HG03439 (cell line): ENCODE measurements around the gene SHISA8.
"Not testable (repeated sequence)": the region's sequence is repeated elsewhere in the genome, so short reads cannot be mapped to it uniquely, and the experiment has no call there.

Experiments
- ATAC-seq: cut with Tn5 transposase; IDR thresholded peaks from one replicate; pipeline ENCODE4 v1.9.1; 2021; ENCODE audit warnings: mild to moderate bottlenecking, moderate library complexity; ENCODE audit not compliant: unreplicated experiment

SHISA8 gene

DNA sequence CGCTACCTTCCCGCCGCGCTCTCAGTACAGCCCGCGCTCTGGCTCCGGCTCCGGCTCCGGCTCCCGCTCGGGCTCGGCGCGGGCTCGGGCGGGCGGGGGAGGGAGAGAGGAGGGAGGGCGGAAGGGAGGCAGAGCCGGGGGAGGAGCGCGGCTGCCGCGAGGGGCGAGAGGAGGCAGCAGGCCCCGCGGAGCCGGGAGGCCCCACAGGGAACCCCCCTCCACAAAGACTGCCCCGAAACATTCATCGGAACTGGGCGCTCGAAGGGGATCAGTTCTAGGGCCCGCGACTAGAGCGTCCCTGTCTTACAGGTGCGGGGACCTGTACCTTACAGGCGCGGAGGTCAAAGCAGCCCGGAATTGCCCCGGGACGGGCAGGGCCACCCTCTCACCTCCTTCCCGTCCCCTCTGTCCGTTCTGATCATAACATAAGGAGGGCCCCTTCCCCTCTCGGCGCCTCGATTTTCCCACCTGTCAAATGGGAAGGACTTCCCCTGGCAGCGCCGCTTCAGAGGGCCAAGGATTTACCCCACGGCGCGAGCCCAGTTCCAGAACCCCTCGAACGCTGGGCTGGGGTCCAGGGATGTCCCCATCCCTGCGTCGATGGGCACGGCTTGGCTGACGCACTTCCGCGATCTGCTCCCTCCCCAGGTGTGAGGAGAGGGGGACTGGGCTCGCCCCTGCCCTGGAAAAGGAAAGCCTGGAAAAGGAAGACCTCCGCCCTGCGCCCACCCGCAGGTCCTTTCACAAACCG is at the start of gene SHISA8:
SHISA8 (minus strand) TSS at position 40 of the 751 bp plus-strand sequence. CDS start 407 bp downstream, outside the sequence.
- ATAC-seq: no peak

DNA sequence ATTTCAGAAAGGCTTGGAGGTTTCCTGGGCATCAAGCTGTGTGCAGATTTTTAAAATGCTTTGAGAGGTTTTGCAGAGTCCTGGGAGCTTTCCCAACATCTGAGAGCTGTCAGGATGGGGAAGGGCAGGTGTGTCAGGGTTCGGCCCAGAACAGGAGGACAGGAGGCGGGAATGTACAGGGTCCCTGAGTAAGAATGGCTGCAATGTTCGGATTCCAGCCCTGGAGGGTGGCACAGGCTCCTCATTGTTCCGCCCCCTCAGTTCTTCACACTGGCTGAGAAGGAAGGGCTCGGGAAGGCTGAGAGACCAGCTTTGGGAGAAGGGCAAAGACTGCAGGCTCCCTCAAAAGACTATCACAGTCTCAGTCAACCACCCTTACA is 49.2 kb upstream of the SHISA8 start:
- ATAC-seq: no peak

DNA sequence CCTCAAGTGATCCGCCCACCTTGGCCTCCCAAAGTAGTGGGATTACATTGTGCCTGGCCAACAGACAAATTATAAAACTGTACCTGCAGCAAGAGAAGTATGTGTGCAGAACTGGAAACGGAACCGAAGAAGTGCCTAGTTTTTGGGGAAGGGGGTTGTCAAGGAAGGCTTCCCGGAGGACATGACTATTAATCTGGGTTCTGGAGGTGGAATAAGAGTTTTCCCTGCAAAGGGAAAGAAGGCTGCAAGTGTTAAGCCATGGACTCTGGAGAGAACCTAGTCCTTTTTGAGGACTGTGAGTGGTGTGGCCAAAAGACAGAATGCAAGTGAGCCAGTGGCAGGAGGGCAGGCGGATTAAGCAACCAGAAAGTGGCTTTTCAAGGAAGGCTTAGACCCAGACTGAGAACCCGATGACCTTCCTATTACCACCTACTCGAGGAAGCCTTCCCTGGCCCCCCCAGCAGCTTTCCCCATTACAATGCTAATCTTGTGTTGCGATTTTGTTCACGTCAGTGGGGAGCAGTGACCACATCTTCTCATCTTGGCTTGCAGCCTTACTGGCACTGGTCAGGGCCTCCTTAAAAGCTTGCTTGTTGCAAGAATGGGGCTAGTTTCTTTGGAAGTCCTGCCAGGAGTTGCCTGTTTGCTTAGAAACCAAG is 48.7 kb upstream of the SHISA8 start:
- ATAC-seq: no peak

DNA sequence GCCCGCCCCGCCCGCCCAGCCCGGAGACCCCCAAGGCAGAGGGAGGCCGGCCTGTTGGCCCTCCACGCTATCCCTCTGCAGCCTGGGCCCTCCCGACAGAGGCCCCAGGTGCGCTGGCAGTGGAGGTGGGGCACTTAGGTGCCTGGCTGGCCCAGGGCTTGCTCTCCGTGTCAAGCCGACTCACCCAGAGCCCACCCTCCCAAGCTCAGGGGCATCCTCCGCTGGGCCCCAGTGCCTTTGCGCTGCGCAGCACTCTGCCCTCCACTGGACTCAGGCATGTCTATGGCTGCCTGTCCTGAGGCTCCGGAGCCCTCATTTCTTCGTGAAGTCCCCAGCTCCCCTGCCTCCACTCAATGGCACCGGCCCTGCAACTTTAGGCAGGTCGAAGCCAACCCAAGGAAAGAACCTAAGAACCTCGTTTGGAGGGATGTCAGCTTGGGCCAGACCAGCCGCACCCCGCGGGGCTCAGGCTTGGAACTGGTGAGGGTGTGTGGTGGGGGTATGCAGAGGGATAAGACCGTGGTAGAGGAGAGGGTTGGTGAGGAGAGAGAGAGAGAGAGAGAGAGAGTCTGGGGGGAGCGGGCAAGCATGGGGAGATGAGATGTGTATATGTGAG is 43.2 kb upstream of the SHISA8 start:
- peak; percentile 24 for ATAC-seq

DNA sequence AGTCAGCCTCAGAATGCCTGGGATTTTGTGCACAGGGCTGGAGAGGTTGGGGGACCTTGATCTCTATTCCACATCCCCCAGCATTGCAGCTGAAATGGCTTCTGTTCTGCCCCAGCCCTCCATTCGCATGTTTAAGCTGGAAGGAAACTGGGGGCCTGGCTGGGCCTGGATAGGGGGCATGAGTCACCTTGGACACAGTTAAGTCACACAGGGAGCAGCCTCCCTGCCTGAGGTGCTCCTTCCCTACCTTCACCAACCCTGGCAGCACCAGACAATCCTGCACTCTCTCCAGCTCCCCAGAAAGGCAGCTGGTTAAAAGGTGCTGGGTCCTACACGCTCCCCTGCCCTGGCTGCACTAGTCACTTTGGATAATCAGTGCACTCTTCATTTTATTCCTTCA is 37.8 kb upstream of the SHISA8 start:
- ATAC-seq: no peak

- no peak for ATAC-seq
These were observed 37.1 kb upstream of the SHISA8 start, which contains the start of gene SMIM45 for GRCh38 chr22:41951898-41952474. TSS of gene SMIM45 (plus strand) at chr22:41952150.

- ATAC-seq: no peak
These were observed 34.6 kb upstream of the SHISA8 start for GRCh38 chr22:41949297-41949965.

- ATAC-seq: not testable (repeated sequence)
These were observed 34.0 kb upstream of the SHISA8 start for GRCh38 chr22:41948928-41949296.

- no peak for ATAC-seq
These were observed 33.3 kb upstream of the SHISA8 start for GRCh38 chr22:41948142-41948541.

GRCh38 chr22:41947424-41948080 is 32.7 kb upstream of the SHISA8 start:
- ATAC-seq: no peak

- peak; percentile 74 for ATAC-seq
These were observed 32.0 kb upstream of the SHISA8 start, which contains the start of gene CENPM for GRCh38 chr22:41946629-41947423. TSS of gene CENPM (minus strand) at chr22:41947152. CDS start at chr22:41947076, 76 bp downstream.

DNA sequence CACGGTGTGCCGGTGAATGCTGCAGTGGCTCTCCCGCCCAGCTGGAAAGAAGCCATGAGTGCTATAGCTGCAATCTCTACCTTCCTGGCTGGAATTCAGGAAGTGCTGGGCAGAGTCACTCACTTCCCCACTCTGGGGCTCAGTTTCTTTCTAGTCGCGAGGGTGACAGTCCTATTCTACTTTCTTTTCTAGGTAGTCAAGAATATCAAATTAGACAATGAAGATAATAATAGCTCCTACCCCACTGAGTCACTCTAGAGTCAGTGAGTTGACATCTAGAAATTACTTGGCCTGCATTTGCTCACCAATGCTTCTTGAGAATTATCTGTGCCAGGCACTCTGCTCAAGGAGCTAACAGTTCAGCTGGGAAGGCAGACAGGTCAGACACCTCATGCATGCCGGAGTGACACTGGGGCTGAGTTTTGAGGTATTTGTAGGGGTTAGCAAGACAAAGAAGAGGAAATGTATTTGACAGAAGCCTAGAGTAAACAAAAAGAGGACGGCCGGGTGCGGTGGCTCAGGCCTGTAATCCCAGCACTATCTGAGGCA is 28.9 kb upstream of the SHISA8 start:
- ATAC-seq: no peak

GRCh38 chr22:41940832-41941765 is 26.2 kb upstream of the SHISA8 start:
- ATAC-seq: peak; percentile 37

DNA sequence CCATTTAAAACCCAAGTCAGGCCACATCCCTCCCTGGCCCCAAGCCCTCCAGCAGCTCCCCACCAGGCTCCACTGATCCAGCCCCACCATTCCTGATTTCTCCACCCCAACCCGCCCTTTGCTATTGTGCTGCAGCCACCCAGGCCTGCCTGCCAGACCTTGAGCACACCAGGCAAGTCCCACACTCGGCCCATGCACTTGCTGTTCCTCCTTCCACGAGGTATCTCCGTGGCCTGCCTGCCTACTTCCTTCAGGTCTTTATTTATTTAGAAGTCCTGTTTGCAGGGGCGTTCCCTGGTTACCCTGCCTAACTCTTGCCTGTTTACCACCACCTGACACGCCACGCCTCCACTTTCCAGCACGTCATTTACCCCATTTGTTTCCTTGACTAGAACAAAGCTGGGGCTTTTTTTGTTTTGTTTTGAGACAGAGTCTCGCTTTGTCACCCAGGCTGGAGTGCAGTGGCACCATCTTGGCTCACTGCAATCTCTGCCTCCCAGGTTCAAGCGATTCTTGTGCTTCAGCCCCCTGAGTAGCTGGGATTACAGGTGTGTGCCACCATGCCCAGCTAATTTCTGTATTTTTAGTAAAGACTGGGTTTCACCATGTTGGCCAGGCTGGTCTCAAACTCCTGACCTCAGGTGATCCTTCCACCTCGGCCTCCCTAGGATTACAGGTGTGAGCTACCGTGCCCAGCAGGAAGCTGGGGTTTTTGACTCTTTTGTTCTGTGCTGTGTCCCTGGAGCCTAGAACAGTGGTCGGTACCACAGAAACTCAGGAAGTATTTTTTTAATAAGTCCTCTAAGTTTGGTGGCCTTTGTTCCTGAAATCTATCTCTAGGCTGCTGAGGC is 25.3 kb upstream of the SHISA8 start:
- ATAC-seq: peak; percentile 51

DNA sequence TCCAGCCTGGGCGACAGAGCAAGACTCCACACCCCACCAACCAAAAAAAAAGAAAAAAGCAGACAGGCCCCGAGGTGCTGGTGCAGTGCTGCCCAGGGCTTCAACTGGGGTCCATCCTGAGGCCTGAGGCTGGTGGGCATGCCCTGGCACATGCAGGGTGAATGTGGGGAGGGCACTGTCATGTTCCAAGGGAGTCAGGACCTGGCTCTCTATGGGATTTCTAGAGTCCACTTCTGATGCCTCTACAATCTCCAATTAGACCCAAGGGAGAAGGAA is 22.0 kb upstream of the SHISA8 start:
- no peak for ATAC-seq

GRCh38 chr22:41935509-41935908 is 20.6 kb upstream of the SHISA8 start:
- no peak for ATAC-seq

GRCh38 chr22:41935015-41935351 is 20.1 kb upstream of the SHISA8 start:
- ATAC-seq: no peak
